Measurements from ENCODE around the gene MAPK4. TPM values are rescaled to one million over a fixed set of nuclear protein-coding genes. Genes with fewer than 3 reads are reported as not detected.

MAPK4 gene
- total and polyA plus RNA-seq, 10 of the 15 experiments (the other 5 are each of a cell fraction or from before 2014, with no cell fraction given), result 0.03 to 0.11 (median 0.06) TPM; not detected in 4

DNA sequence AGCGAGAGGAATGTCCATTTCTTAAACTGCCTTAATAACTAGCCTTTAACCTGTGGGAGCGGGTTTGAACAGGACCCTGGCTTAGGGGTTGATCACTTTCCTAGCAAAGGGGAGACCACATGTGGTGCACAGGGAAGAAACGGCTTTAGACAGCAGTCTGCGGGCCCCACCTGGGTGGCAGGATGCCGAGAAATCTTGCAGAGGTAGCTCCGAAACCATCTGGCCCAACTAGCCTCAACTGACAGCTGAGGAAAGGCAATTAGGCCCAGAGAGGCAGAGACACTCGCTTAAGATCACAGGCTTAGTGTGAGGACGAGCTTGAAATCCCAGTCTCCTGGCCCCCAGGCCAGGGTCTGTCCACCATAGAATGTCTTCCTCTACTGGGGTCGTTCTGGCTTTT lies 170.1 kb downstream of the MAPK4 start:
- in situ Hi-C loops (cut with MboI), result no loop called here
- H2AFZ ChIP-seq (ENCODE audit: control insufficient read depth, low read depth, low read length), result no peak overlapping the region

More for the DNA sequence above, 170.1 kb downstream of the MAPK4 start:
- Histone ChIP-seq H4K20me1 (ENCODE audit: control insufficient read depth, insufficient read depth) (no peaks in the 10 kb centered on the region), H3K79me2 (ENCODE audit: control insufficient read depth, insufficient read depth, low read length) (no peaks in the 10 kb centered on the region), H3K27me3 (replicated peaks in 1 of 2; ENCODE audit: control insufficient read depth in 2 of 2, insufficient read depth in 2 of 2, low read length in 1 of 2) (no peaks in the 10 kb centered on the region; a peak in 1 of 4 replicates), H3K4me3 (no peak overlapping the region), H3K4me2 (ENCODE audit: control insufficient read depth, insufficient read depth) (no peak overlapping the region), H3K9me3 (replicated peaks; ENCODE audit: control insufficient read depth, insufficient read depth, low read length) (no peaks in the 10 kb centered on the region), H3K9ac (ENCODE audit: control insufficient read depth, insufficient read depth, low read length) (no peak overlapping the region), H3K4me1 (ENCODE audit: control insufficient read depth, insufficient read depth, low read length) (peaks cover 15% of the 10 kb centered on the region), H3K36me3 (ENCODE audit: control insufficient read depth in 2 of 2, insufficient read depth in 2 of 2, low read length in 1 of 2) (no peaks in the 10 kb centered on the region), H3K27ac (ENCODE audit: control insufficient read depth, insufficient read depth) (no peak overlapping the region)
- FAIRE-seq, result no peak
- BruUV-seq (replicated peaks), result no TSS peak
- ATAC-seq, result no peak
- POLR2A ChIA-PET, result no interaction called here
- CTCF ChIA-PET, result no interaction called here
- SMC1A ChIA-PET (ENCODE audit: uncharacterized antibody, unreplicated experiment), result no interaction called here
- RAD21 ChIA-PET (ENCODE audit: unreplicated experiment), result no interaction called here
- DNase-seq (ENCODE audit: low read depth, low spot score), result no peak
- TF ChIP-seq POU2F2 (IDR thresholded peaks at IDR 0.05; ENCODE audit: borderline replicate concordance, low read depth, low read length) (no peak), MEF2A (IDR thresholded peaks at IDR 0.05; ENCODE audit: insufficient read depth, low read depth, low read length) (no peak), SRF (IDR thresholded peaks at IDR 0.05; ENCODE audit: low read depth in 2 of 2, low read length in 2 of 2) (no peak), DPF2 (IDR thresholded peaks at IDR 0.05) (no peak), ZNF622 (IDR thresholded peaks at IDR 0.05) (no peak), CEBPB (IDR thresholded peaks at IDR 0.05; ENCODE audit: borderline replicate concordance in 1 of 2, low read depth in 2 of 2, low read length in 2 of 2) (no peak), ZSCAN29 (IDR thresholded peaks at IDR 0.05) (no peak), NFYA (IDR thresholded peaks at IDR 0.05; ENCODE audit: borderline replicate concordance, low read depth, low read length) (no peak), ESRRA (IDR thresholded peaks at IDR 0.05; ENCODE audit: low read length) (no peak), SMAD1 (IDR thresholded peaks at IDR 0.05; ENCODE audit: low read depth, partially characterized antibody) (no peak)
- TF ChIP-seq, protein P1, sequence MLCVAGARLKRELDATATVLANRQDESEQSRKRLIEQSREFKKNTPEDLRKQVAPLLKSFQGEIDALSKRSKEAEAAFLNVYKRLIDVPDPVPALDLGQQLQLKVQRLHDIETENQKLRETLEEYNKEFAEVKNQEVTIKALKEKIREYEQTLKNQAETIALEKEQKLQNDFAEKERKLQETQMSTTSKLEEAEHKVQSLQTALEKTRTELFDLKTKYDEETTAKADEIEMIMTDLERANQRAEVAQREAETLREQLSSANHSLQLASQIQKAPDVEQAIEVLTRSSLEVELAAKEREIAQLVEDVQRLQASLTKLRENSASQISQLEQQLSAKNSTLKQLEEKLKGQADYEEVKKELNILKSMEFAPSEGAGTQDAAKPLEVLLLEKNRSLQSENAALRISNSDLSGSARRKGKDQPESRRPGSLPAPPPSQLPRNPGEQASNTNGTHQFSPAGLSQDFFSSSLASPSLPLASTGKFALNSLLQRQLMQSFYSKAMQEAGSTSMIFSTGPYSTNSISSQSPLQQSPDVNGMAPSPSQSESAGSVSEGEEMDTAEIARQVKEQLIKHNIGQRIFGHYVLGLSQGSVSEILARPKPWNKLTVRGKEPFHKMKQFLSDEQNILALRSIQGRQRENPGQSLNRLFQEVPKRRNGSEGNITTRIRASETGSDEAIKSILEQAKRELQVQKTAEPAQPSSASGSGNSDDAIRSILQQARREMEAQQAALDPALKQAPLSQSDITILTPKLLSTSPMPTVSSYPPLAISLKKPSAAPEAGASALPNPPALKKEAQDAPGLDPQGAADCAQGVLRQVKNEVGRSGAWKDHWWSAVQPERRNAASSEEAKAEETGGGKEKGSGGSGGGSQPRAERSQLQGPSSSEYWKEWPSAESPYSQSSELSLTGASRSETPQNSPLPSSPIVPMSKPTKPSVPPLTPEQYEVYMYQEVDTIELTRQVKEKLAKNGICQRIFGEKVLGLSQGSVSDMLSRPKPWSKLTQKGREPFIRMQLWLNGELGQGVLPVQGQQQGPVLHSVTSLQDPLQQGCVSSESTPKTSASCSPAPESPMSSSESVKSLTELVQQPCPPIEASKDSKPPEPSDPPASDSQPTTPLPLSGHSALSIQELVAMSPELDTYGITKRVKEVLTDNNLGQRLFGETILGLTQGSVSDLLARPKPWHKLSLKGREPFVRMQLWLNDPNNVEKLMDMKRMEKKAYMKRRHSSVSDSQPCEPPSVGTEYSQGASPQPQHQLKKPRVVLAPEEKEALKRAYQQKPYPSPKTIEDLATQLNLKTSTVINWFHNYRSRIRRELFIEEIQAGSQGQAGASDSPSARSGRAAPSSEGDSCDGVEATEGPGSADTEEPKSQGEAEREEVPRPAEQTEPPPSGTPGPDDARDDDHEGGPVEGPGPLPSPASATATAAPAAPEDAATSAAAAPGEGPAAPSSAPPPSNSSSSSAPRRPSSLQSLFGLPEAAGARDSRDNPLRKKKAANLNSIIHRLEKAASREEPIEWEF (IDR thresholded peaks at IDR 0.05; ENCODE audit: insufficient replicate concordance, low read depth, low read length), result no peak
- TF ChIP-seq, protein P2, sequence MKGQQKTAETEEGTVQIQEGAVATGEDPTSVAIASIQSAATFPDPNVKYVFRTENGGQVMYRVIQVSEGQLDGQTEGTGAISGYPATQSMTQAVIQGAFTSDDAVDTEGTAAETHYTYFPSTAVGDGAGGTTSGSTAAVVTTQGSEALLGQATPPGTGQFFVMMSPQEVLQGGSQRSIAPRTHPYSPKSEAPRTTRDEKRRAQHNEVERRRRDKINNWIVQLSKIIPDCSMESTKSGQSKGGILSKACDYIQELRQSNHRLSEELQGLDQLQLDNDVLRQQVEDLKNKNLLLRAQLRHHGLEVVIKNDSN (IDR thresholded peaks at IDR 0.05; ENCODE audit: borderline replicate concordance, extremely low read length, insufficient read depth, low read depth, low read length), result no peak
- TF ChIP-seq, protein P3, sequence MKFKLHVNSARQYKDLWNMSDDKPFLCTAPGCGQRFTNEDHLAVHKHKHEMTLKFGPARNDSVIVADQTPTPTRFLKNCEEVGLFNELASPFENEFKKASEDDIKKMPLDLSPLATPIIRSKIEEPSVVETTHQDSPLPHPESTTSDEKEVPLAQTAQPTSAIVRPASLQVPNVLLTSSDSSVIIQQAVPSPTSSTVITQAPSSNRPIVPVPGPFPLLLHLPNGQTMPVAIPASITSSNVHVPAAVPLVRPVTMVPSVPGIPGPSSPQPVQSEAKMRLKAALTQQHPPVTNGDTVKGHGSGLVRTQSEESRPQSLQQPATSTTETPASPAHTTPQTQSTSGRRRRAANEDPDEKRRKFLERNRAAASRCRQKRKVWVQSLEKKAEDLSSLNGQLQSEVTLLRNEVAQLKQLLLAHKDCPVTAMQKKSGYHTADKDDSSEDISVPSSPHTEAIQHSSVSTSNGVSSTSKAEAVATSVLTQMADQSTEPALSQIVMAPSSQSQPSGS (IDR thresholded peaks at IDR 0.05; ENCODE audit: low read length), result no peak
- intact Hi-C loops (cut with micrococcal nuclease; ENCODE audit: unreplicated experiment), result no loop called here
- 44% methylated on average over 8 of the region's 9 CpGs for WGBS (ENCODE audit: insufficient coverage, insufficient replicate concordance, low lambda C conversion rate, missing lambda C conversion rate)

Data from GM12878 (cell line).